Sigmoid colon (tissue), 7 donors: ENCODE results near the gene ATP5MG. TPM values are rescaled to one million over a fixed set of nuclear protein-coding genes. Genes with fewer than 3 reads are reported as not detected.

Experiments
- DNase-seq: peaks from one replicate; pipeline ENCODE4 v3.0.0-alpha.2; 2019
- H3K27ac ChIP-seq, 4 donors: fragments of 200-600 bp; sonication (generic); one replicate each; pipeline ENCODE4 v1.5.1; 2016 to 2019; ENCODE audit warnings: mild to moderate bottlenecking in 1 of 4
- H3K27me3 ChIP-seq, 3 donors: fragments of 200-600 bp; sonication (generic); one replicate each; pipeline ENCODE4 v1.5.1; 2019; ENCODE audit warnings: mild to moderate bottlenecking in 1 of 3
- H3K36me3 ChIP-seq, 4 donors: fragments of 200-600 bp; sonication (generic); one replicate each; pipeline ENCODE4 v1.5.1; 2016 to 2019
- H3K4me1 ChIP-seq, 4 donors: fragments of 200-600 bp; sonication (generic); one replicate each; pipeline ENCODE4 v1.5.1; 2017 to 2019
- H3K4me3 ChIP-seq, 4 donors: fragments of 200-600 bp; sonication (generic); one replicate each; pipeline ENCODE4 v1.5.1; 2017 to 2019; ENCODE audit warnings: mild to moderate bottlenecking in 2 of 4, moderate library complexity in 1 of 4
- H3K9me3 ChIP-seq, 4 donors: fragments of 200-600 bp in 3 of 4; sonication (generic) in 3 of 4; one replicate each; pipeline versions ENCODE4 v1.5.1 to v1.6.1; 2013 to 2019
- CTCF ChIP-seq, 4 experiments: fragments of 450-650 bp in 3 of 4; fragments of 200-600 bp in 1 of 4; IDR thresholded peaks; one replicate each; pipeline ENCODE4 v1.5.1; 2016 to 2019; ENCODE audit warnings: antibody characterized with exemption in 4 of 4, mild to moderate bottlenecking in 3 of 4, moderate library complexity in 2 of 4
- EP300 ChIP-seq, 4 donors: sonication (generic); formaldehyde crosslinking; IDR thresholded peaks; one replicate each; pipeline ENCODE4 v1.6.1; 2017; ENCODE audit warnings: antibody characterized with exemption in 4 of 4
- POLR2A ChIP-seq, 2 donors: fragments of 450-650 bp; IDR thresholded peaks; one replicate each; pipeline ENCODE4 v1.6.1; 2016; ENCODE audit warnings: antibody characterized with exemption in 2 of 2, mild to moderate bottlenecking in 2 of 2, moderate library complexity in 2 of 2
- POLR2AphosphoS5 ChIP-seq, 4 donors: sonication (generic); formaldehyde crosslinking; IDR thresholded peaks; one replicate each; pipeline ENCODE4 v1.6.1; 2017; ENCODE audit warnings: antibody characterized with exemption in 4 of 4
- WGBS, 2 donors: extraction: QIAGEN DNeasy Blood & Tissue Kit; methylation state at CpG; one replicate each; pipeline ENCODE4 v1.1.7; 2013; 5-methylcytosine and 5-hydroxymethylcytosine counted together
- intact Hi-C: fragments of 100-400 bp; cut with DNase I; formaldehyde crosslinking; loops from one replicate; pipeline ENCODE4 v1.15.1; 2023
- polyA plus RNA-seq, 3 donors: library from polyadenylated mRNA; stranded (reverse); fragments of 200-250 nt; gene quantifications; one replicate each; pipeline ENCODE4 v1.2.3, GENCODE V29; 2013
- total RNA-seq, 4 donors: library from RNA; depleted of rRNA; stranded (reverse); fragments of >200 nt; gene quantifications; one replicate each; pipeline ENCODE4 v1.1.0, GENCODE V29; 2016
- donor health status: healthy with polysubstance abuse.
- donor health status: Bipolar disorder and iron deficiency.
- donor health status: healthy.

ATP5MG gene, protein sequence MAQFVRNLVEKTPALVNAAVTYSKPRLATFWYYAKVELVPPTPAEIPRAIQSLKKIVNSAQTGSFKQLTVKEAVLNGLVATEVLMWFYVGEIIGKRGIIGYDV
- total RNA-seq (100 to 1,000 TPM in 2 of 4 donors, 10 to 100 TPM in 2; 54.7 to 141 (median 84.8) TPM), polyA plus RNA-seq (100 to 1,000 TPM; 232 to 559 (median 315) TPM)

GRCh38 chr11:118401151-118401879, at the start of gene ATP5MG:
Gene ATP5MG, plus strand, starts transcription at chr11:118401606. Its CDS starts 60 bp downstream, at chr11:118401666.
- WGBS, 2 donors: 0 to 1% methylated on average over 51 of the region's 51 CpGs
- H3K36me3 ChIP-seq: peaks cover 0 to 46% (median 4%) of the 10 kb centered on the region in 4 donors
- intact Hi-C loops: loop anchor here (1.0 to 2.0 kb wide), 2 partner anchors 35 to 87 kb away; partner anchors contain the start of gene KMT2A

GRCh38 chr11:118353084-118353710, 48.2 kb upstream of the ATP5MG start:
- no peaks in the 10 kb centered on the region for H3K36me3 ChIP-seq
- WGBS, 2 donors: 11 to 19% methylated on average over 6 of the region's 6 CpGs
- peaks cover 0 to 25% (median 0%) of the 10 kb centered on the region in 3 donors for H3K27me3 ChIP-seq
- no peak overlapping the region for H3K4me3 ChIP-seq
- no peaks in the 10 kb centered on the region for H3K4me1 ChIP-seq
- no peaks in the 10 kb centered on the region for H3K9me3 ChIP-seq
- TF ChIP-seq EP300 (IDR thresholded peaks at IDR 0.05) (no peak), CTCF (IDR thresholded peaks at IDR 0.05) (peak; percentile 18 to 48 (median 28))
- intact Hi-C loops: loop anchor here (5.0 kb wide), 1 partner anchor 206 kb away; no protein-coding TSS in a partner anchor
- no peak for DNase-seq
- no peak overlapping the region for H3K27ac ChIP-seq

More at GRCh38 chr11:118401151-118401879, at the start of gene ATP5MG:
- no peaks in the 10 kb centered on the region for H3K27me3 ChIP-seq
- peak within 1 kb of the TSS; percentile 85 to 89 (median 86) for H3K27ac ChIP-seq
- H3K9me3 ChIP-seq: no peaks in the 10 kb centered on the region
- H3K4me1 ChIP-seq: peaks cover 0 to 46% (median 36%) of the 10 kb centered on the region in 4 donors
- peak; percentile 94 for DNase-seq
- H3K4me3 ChIP-seq: peak within 1 kb of the TSS; percentile 70 to 94 (median 88)
- TF ChIP-seq CTCF (IDR thresholded peaks at IDR 0.05) (peak in 2 of 4 experiments; percentile 19 to 24), EP300 (IDR thresholded peaks at IDR 0.05) (no peak), POLR2AphosphoS5 (IDR thresholded peaks at IDR 0.05) (peak; percentile 55 to 89 (median 74)), POLR2A (IDR thresholded peaks at IDR 0.05) (peak; percentile 64 to 72)

DNA sequence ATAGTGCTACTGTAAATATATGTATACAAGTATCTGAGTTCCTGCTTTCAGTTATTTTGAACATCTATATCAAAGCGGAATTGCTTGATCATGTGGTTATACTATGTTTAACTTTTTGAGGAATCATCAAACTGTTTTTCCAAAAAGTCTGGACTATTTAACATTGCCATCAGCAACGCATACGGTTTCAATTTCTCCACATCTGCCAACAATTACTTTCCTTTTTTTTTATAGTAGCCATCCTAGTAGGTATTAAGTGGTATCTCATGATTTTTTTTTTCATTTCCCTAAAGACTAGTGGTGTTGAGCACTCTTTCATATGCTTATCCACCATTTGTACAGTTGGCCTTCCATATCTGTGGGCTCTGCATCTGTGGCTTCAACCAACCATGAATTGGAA, 43.3 kb upstream of the ATP5MG start:
- H3K27ac ChIP-seq: no peak overlapping the region
- no peak for DNase-seq
- no peaks in the 10 kb centered on the region for H3K27me3 ChIP-seq
- WGBS, 2 donors: 47 to 60% methylated on average over 3 of the region's 3 CpGs
- intact Hi-C loops: no loop called here
- H3K36me3 ChIP-seq: no peaks in the 10 kb centered on the region
- no peak for TF ChIP-seq POLR2A (IDR thresholded peaks at IDR 0.05)
- TF ChIP-seq POLR2AphosphoS5 (IDR thresholded peaks at IDR 0.05): no peak
- no peak for TF ChIP-seq EP300 (IDR thresholded peaks at IDR 0.05)
- H3K4me1 ChIP-seq: peaks cover 0 to 24% (median 13%) of the 10 kb centered on the region in 4 donors
- H3K9me3 ChIP-seq: no peaks in the 10 kb centered on the region
- no peak overlapping the region for H3K4me3 ChIP-seq

DNA sequence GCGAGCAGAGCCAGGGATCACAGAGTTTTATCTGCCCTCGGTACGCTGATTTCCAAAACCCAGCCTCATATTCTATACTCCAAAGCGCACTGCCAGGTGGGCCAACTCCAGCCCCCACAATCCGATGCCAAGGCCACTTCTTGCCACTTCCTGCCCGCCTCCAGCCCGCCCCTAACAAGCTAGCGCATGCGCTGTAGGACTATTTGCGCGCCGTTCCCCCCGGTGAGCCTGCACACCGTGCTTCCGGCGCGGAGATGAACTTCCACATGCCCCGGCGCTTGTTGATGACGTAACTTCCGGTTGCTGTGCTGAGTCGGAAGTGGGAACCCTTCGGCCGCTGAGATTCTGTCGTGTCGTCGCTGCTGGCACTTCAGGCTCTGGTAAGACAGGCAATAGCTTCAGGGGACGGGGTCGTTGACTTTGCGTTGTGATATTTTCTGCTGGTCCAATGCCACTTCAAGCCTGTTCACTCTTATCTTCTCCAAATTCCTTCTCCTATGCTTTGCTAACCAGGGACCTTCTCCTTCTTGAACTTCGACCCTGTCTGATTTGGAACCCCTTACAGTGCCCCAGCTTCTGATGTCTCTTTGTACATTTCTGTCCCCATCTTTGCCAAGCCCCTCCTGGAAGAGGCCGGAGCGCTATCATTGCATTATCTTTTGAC, 42.0 kb upstream of the ATP5MG start, which contains the start of gene UBE4A:
Gene UBE4A, plus strand, starts transcription at position 306 of the 664 bp plus-strand sequence. CDS start 5,481 bp downstream, outside the sequence.
- intact Hi-C loops: no loop called here
- WGBS, 2 donors: 4% methylated on average over 33 of the region's 33 CpGs
- H3K4me3 ChIP-seq: peak within 1 kb of the TSS; percentile 48 to 81 (median 55)

More for the DNA sequence above, 42.0 kb upstream of the ATP5MG start, which contains the start of gene UBE4A:
- peak in 1 of 2 donors; percentile 48 for TF ChIP-seq POLR2A (IDR thresholded peaks at IDR 0.05)
- TF ChIP-seq CTCF (IDR thresholded peaks at IDR 0.05): no peak
- peak in 1 of 4 donors; percentile 29 for TF ChIP-seq EP300 (IDR thresholded peaks at IDR 0.05)
- TF ChIP-seq POLR2AphosphoS5 (IDR thresholded peaks at IDR 0.05): peak; percentile 57 to 82 (median 78)
- DNase-seq: peak; percentile 97
- Histone ChIP-seq H3K4me1 (peaks cover 0 to 24% (median 13%) of the 10 kb centered on the region in 4 donors), H3K27me3 (no peaks in the 10 kb centered on the region), H3K9me3 (no peaks in the 10 kb centered on the region), H3K27ac (peak within 1 kb of the TSS; percentile 55 to 74 (median 64)), H3K36me3 (peaks cover 0 to under 1% (median 0%) of the 10 kb centered on the region in 4 donors)
